Loucy (cell line): ENCODE results near the gene TIMM44.

Experiments
- CTCF ChIP-seq: fragments of 200-600 bp; sonication (generic); conservative IDR thresholded peaks from 2 replicates; pipeline ENCODE4 v1.5.1; 2014; ENCODE audit warnings: mild to moderate bottlenecking, antibody characterized with exemption, low read length
- EZH2phosphoT487 ChIP-seq: fragments of 200-600 bp; IDR thresholded peaks from 2 replicates; pipeline ENCODE4 v1.6.1; 2018; ENCODE audit warnings: antibody characterized with exemption, mild to moderate bottlenecking, moderate library complexity, borderline replicate concordance

GRCh38 chr19:7981661-7982060 lies 38.2 kb upstream of the TIMM44 start:
- no peak for TF ChIP-seq CTCF
- TF ChIP-seq EZH2phosphoT487 = no peak
